ENCODE measurements around the gene KCNMB1.

The KCNMB1 gene

GRCh38 chr5:170368586-170368985 lies 20.6 kb downstream of the KCNMB1 start:
- no peak for TF ChIP-seq CTCF (conservative IDR thresholded peaks at IDR 0.05; ENCODE audit: low read depth, low read length)
- no peak for DNase-seq (ENCODE audit: low read depth)
- no peak overlapping the region for H3K4me3 ChIP-seq (ENCODE audit: low read depth, low read length)

- no peak overlapping the region for H3K4me3 ChIP-seq (ENCODE audit: low read depth, low read length)
- TF ChIP-seq CTCF (conservative IDR thresholded peaks at IDR 0.05; ENCODE audit: low read depth, low read length) = no peak
- DNase-seq (ENCODE audit: low read depth) = no peak
Measured at GRCh38 chr5:170366276-170366675, 22.9 kb downstream of the KCNMB1 start.

- H3K4me3 ChIP-seq (ENCODE audit: low read depth, low read length) = no peak overlapping the region
- no peak for DNase-seq (ENCODE audit: low read depth)
- no peak for TF ChIP-seq CTCF (conservative IDR thresholded peaks at IDR 0.05; ENCODE audit: low read depth, low read length)
Measured at GRCh38 chr5:170365831-170366230, 23.3 kb downstream of the KCNMB1 start.

GRCh38 chr5:170365011-170365410 lies 24.2 kb downstream of the KCNMB1 start:
- no peak overlapping the region for H3K4me3 ChIP-seq (ENCODE audit: low read depth, low read length)
- DNase-seq (ENCODE audit: low read depth) = no peak
- no peak for TF ChIP-seq CTCF (conservative IDR thresholded peaks at IDR 0.05; ENCODE audit: low read depth, low read length)

- no peak for DNase-seq (ENCODE audit: low read depth)
- TF ChIP-seq CTCF (conservative IDR thresholded peaks at IDR 0.05; ENCODE audit: low read depth, low read length) = no peak
- H3K4me3 ChIP-seq (ENCODE audit: low read depth, low read length) = no peak overlapping the region
Measured at GRCh38 chr5:170363671-170364070, 25.5 kb downstream of the KCNMB1 start.

GRCh38 chr5:170362656-170363055 lies 26.5 kb downstream of the KCNMB1 start:
- no peak for TF ChIP-seq CTCF (conservative IDR thresholded peaks at IDR 0.05; ENCODE audit: low read depth, low read length)
- no peak for DNase-seq (ENCODE audit: low read depth)

GRCh38 chr5:170362102-170362501 lies 27.1 kb downstream of the KCNMB1 start:
- H3K4me3 ChIP-seq (ENCODE audit: low read depth, low read length) = no peak overlapping the region
- TF ChIP-seq CTCF (conservative IDR thresholded peaks at IDR 0.05; ENCODE audit: low read depth, low read length) = no peak
- no peak for DNase-seq (ENCODE audit: low read depth)

More at GRCh38 chr5:170362656-170363055, 26.5 kb downstream of the KCNMB1 start:
- no peak overlapping the region for H3K4me3 ChIP-seq (ENCODE audit: low read depth, low read length)
